Uterus (tissue), 2 donors: ENCODE measurements around the gene NUDT6.

ENCODE experiments used
- CTCF ChIP-seq, 4 experiments: fragments of 200-600 bp in 2 of 4; fragments of 450-650 bp in 2 of 4; sonication (generic) in 2 of 4; IDR thresholded peaks; one replicate each; pipeline ENCODE4 v1.5.1; 2016 to 2019; ENCODE audit warnings: antibody characterized with exemption in 4 of 4, mild to moderate bottlenecking in 2 of 4, moderate library complexity in 1 of 4
- POLR2A ChIP-seq, 2 donors: fragments of 450-650 bp; IDR thresholded peaks; one replicate each; pipeline ENCODE4 v1.6.1; 2016; ENCODE audit warnings: antibody characterized with exemption in 2 of 2, mild to moderate bottlenecking in 1 of 2, moderate library complexity in 1 of 2

- no peak for TF ChIP-seq POLR2A (IDR thresholded peaks at IDR 0.05)
- no peak for TF ChIP-seq CTCF (IDR thresholded peaks at IDR 0.05)
Measured at GRCh38 chr4:122898370-122899150, 23.8 kb downstream of the NUDT6 start.
